Natural killer cell (primary cell): ENCODE measurements around the gene INSC. TPM values are rescaled to one million over a fixed set of nuclear protein-coding genes. Genes with fewer than 3 reads are reported as not detected.

Experiments used
- ATAC-seq, 3 donors: fragments of 150-1000 bp in 2 of 3; fragments of 200-7000 bp in 1 of 3; cut with Tn5 transposase; 1 replicate in 1 of 3; 2 replicates in 2 of 3; pipeline ENCODE4 v1.10.0; 2021; ENCODE audit warnings: mild to moderate bottlenecking in 2 of 3, moderate library complexity in 2 of 3
- DNase-seq, 2 donors: peaks; one replicate each; pipeline versions ENCODE4 v3.0.0 to v3.0.0-alpha.2; 2013 to 2021; ENCODE audit warnings: mixed read lengths in 1 of 2
- H3K27ac ChIP-seq: one replicate; pipeline ENCODE4 v1.5.1; 2013; ENCODE audit warnings: mild to moderate bottlenecking, low read length
- H3K27me3 ChIP-seq: one replicate; pipeline ENCODE4 v1.6.1; 2013; ENCODE audit warnings: low read length; ENCODE audit not compliant: control insufficient read depth, insufficient read depth
- H3K36me3 ChIP-seq: one replicate; pipeline ENCODE4 v1.6.1; 2013; ENCODE audit warnings: low read length; ENCODE audit not compliant: control insufficient read depth, insufficient read depth
- H3K4me1 ChIP-seq: one replicate; pipeline ENCODE4 v1.6.1; 2013; ENCODE audit warnings: low read length; ENCODE audit not compliant: control insufficient read depth, insufficient read depth
- H3K4me3 ChIP-seq: one replicate; pipeline ENCODE4 v1.5.1; 2013; ENCODE audit warnings: low read length
- H3K9me3 ChIP-seq: one replicate; pipeline ENCODE4 v1.6.1; 2013; ENCODE audit warnings: low read length; ENCODE audit not compliant: control insufficient read depth, insufficient read depth
- H3K27ac Mint-ChIP-seq, 2 donors: one replicate each; pipeline ENCODE4 v1.8.0; 2022; ENCODE audit warnings: mild to moderate bottlenecking in 2 of 2, mixed read lengths in 2 of 2, moderate library complexity in 1 of 2
- H3K27me3 Mint-ChIP-seq, 2 donors: one replicate each; pipeline ENCODE4 v1.8.0; 2022; ENCODE audit warnings: low read depth in 2 of 2, mixed read lengths in 2 of 2
- H3K36me3 Mint-ChIP-seq: one replicate; pipeline ENCODE4 v1.8.0; 2022; ENCODE audit warnings: mixed read lengths
- H3K4me1 Mint-ChIP-seq, 2 donors: one replicate each; pipeline ENCODE4 v1.8.0; 2022; ENCODE audit warnings: mixed read lengths in 2 of 2
- H3K4me3 Mint-ChIP-seq: one replicate; pipeline ENCODE4 v1.8.0; 2022; ENCODE audit warnings: mild to moderate bottlenecking, moderate library complexity, mixed read lengths
- H3K9me3 Mint-ChIP-seq, 2 donors: one replicate each; pipeline ENCODE4 v1.8.0; 2022; ENCODE audit warnings: mixed read lengths in 2 of 2
- CTCF ChIP-seq: fragments of 200-600 bp; IDR thresholded peaks from one replicate; pipeline ENCODE4 v1.8.0; 2022; ENCODE audit warnings: antibody characterized with exemption
- WGBS: methylation state at CpG from one replicate; pipeline ENCODE4 v1.1.7; 2013; ENCODE audit warnings: missing lambda C conversion rate; ENCODE audit not compliant: insufficient coverage; 5-methylcytosine and 5-hydroxymethylcytosine counted together
- intact Hi-C: fragments of 100-400 bp; cut with micrococcal nuclease; formaldehyde crosslinking; loops from one replicate; pipeline ENCODE4 v1.14.2; 2022
- total RNA-seq, 4 donors: library from RNA; stranded (reverse); fragments of 120-200 nt in 1 of 4; gene quantifications; one replicate each; pipeline versions ENCODE4 v1.2.3 to v1.2.4, GENCODE V29; 2013 to 2022

Gene INSC
- total RNA-seq, 3 donors from 2014 or later (not counting 1 experiment from before 2014, with no cell fraction given), result 0.16 to 0.27 TPM; not detected in 1

DNA sequence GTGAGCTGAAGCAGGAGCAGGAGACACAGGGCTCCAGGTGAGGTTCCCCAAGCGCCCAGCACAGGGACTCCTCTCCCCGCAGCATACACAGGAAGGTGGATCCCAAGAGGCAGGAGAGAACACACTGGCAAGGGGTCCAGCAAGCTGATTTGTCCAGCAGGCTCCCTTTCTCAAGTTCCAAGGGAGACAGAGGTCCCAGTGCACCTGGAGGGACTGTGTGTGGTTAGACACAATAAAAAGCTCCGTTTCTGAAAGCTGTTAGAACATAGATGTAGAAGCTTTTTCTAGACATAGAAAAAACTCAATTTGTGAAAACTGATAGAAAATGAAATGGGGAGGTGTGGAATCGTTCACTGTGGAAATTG is 39.6 kb upstream of the INSC start:
- H3K27me3 Mint-ChIP-seq, result peaks cover 49 to 77% of the 10 kb centered on the region in 2 donors
- 51% methylated on average over 4 of the region's 4 CpGs for WGBS
- intact Hi-C loops, result no loop called here
- Histone ChIP-seq H3K4me3 (no peak overlapping the region), H3K27ac (no peak overlapping the region), H3K36me3 (no peaks in the 10 kb centered on the region), H3K9me3 (no peaks in the 10 kb centered on the region), H3K4me1 (peaks cover 20% of the 10 kb centered on the region), H3K27me3 (peaks cover 17% of the 10 kb centered on the region)
- H3K9me3 Mint-ChIP-seq, result no peaks in the 10 kb centered on the region
- no peaks in the 10 kb centered on the region for H3K36me3 Mint-ChIP-seq
- DNase-seq, result no peak
- H3K4me3 Mint-ChIP-seq, result no peak overlapping the region
- no peak for ATAC-seq
- no peak for TF ChIP-seq CTCF
- H3K27ac Mint-ChIP-seq, result no peak overlapping the region
- peaks cover 18 to 19% of the 10 kb centered on the region in 2 donors for H3K4me1 Mint-ChIP-seq

DNA sequence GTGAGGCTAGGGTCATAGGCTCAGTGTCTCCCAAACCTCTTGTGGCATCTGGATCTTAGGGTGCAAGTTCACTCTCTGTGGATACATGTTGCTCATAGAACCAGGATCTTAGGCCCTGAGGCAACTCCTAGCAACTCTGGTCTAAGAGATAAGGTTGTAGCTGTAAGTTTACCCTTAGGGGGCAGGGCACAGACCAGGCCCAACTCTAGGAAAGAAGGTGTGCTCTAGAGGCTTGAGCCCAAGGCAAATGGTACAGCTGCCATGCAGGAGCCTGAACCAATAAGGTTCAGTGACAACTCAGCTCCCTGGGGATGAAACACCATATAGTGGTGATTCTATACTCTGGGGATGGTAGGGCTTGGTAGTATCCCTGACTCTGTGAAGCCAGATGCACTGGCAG is 23.5 kb upstream of the INSC start:
- H3K9me3 ChIP-seq, result no peaks in the 10 kb centered on the region
- DNase-seq, result no peak
- no peak overlapping the region for H3K4me3 ChIP-seq
- H3K36me3 Mint-ChIP-seq, result no peaks in the 10 kb centered on the region
- intact Hi-C loops, result no loop called here
- no peaks in the 10 kb centered on the region for H3K4me1 ChIP-seq
- no peaks in the 10 kb centered on the region for H3K9me3 Mint-ChIP-seq
- TF ChIP-seq CTCF, result no peak
- H3K4me1 Mint-ChIP-seq, result no peaks in the 10 kb centered on the region
- H3K27ac Mint-ChIP-seq, result no peak overlapping the region
- no peaks in the 10 kb centered on the region for H3K36me3 ChIP-seq
- ATAC-seq, result no peak
- peaks cover 2% of the 10 kb centered on the region for H3K27me3 ChIP-seq
- H3K4me3 Mint-ChIP-seq, result no peak overlapping the region
- no peak overlapping the region for H3K27ac ChIP-seq
- H3K27me3 Mint-ChIP-seq, result peaks cover 21 to 33% of the 10 kb centered on the region in 2 donors

DNA sequence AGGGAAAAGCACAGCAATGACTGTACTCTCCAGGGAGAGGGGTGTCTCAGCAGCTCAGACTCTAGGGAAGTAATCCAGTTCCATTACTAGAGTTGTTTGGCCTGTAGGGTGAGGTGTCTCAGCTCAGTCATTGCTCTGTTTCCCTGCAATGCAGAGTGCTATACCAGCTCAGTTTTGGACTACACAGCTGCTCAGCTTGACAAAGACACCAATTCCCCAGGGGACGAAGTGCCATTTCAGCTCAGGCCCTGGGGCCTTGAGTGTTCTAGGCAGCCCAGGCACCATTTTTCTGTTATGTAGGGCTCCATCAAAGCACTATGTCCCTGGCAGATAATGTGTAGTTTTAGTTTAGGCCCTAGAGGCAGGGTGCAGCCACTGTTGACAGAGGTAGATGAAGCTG is 23.1 kb upstream of the INSC start:
- no peaks in the 10 kb centered on the region for H3K9me3 Mint-ChIP-seq
- H3K4me3 ChIP-seq, result no peak overlapping the region
- H3K4me3 Mint-ChIP-seq, result no peak overlapping the region
- no peaks in the 10 kb centered on the region for H3K36me3 Mint-ChIP-seq
- intact Hi-C loops, result no loop called here
- no peak for DNase-seq
- no peak for TF ChIP-seq CTCF
- WGBS, result 80% methylated on average over 1 of the region's 1 CpG
- no peak overlapping the region for H3K27ac ChIP-seq
- peaks cover 2% of the 10 kb centered on the region for H3K27me3 ChIP-seq
- H3K9me3 ChIP-seq, result no peaks in the 10 kb centered on the region
- no peak for ATAC-seq
- no peaks in the 10 kb centered on the region for H3K4me1 ChIP-seq
- no peak overlapping the region for H3K27ac Mint-ChIP-seq
- H3K36me3 ChIP-seq, result no peaks in the 10 kb centered on the region
- H3K4me1 Mint-ChIP-seq, result no peaks in the 10 kb centered on the region
- peaks cover 18 to 32% of the 10 kb centered on the region in 2 donors for H3K27me3 Mint-ChIP-seq

DNA sequence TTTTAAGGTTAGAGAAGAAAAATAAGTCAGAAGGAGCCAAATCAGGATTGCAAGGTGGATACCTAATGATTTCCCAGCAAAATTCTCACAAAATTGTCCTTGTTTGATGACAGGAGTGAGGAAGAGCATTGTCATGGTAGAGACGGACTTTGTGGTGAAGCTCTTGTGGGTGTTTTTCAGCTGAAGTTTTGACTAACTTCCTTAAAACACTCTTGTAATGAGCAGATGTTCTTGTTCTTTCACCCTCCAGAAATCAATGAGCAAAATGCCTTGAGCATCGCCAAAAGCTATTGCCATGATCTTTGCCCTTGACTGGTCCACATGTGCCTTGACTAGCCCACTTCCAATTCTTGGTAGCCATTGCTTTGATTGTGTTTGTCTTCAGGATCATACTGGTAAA is 21.3 kb upstream of the INSC start:
- WGBS, result 10% methylated on average over 2 of the region's 2 CpGs

More for the DNA sequence above, 21.3 kb upstream of the INSC start:
- Mint-ChIP-seq H3K27me3 (peaks cover 13 to 23% of the 10 kb centered on the region in 2 donors), H3K9me3 (no peaks in the 10 kb centered on the region), H3K4me3 (no peak overlapping the region), H3K4me1 (no peaks in the 10 kb centered on the region), H3K36me3 (no peaks in the 10 kb centered on the region), H3K27ac (no peak overlapping the region)
- DNase-seq (no peak), ATAC-seq (no peak)
- Histone ChIP-seq H3K27me3 (peaks cover 2% of the 10 kb centered on the region), H3K9me3 (no peaks in the 10 kb centered on the region), H3K36me3 (no peaks in the 10 kb centered on the region), H3K4me3 (no peak overlapping the region), H3K27ac (no peak overlapping the region), H3K4me1 (no peaks in the 10 kb centered on the region)
- no peak for TF ChIP-seq CTCF
- intact Hi-C loops, result no loop called here
